ENCODE results near the gene KIAA0319L.

GRCh38 chr1:35603468-35603867 lies 46.3 kb upstream of the KIAA0319L start:
- no peak for TF ChIP-seq CTCF (conservative IDR thresholded peaks at IDR 0.05; ENCODE audit: low read depth, low read length)
- TF ChIP-seq EZH2phosphoT487 (IDR thresholded peaks at IDR 0.05; ENCODE audit: borderline replicate concordance, low read length) = no peak

Data from PC-3 (cell line).